GM10266 (cell line): Measurements from ENCODE around the gene APBB2.

Experiments used
- DNase-seq: peaks from one replicate; pipeline ENCODE4 v3.0.0; 2012; ENCODE audit errors: extremely low spot score
- CTCF ChIP-seq: IDR thresholded peaks from 2 replicates; pipeline ENCODE4 v1.5.1; 2012; ENCODE audit warnings: mild to moderate bottlenecking, low read depth; ENCODE audit not compliant: control insufficient read depth, insufficient read depth; ENCODE audit errors: missing control alignments

APBB2 gene

GRCh38 chr4:40972722-40973121 lies 241.6 kb downstream of the APBB2 start:
- DNase-seq = no peak
- TF ChIP-seq CTCF = no peak

- no peak for DNase-seq
- TF ChIP-seq CTCF = no peak
These were observed 243.0 kb downstream of the APBB2 start for GRCh38 chr4:40971338-40971737.

GRCh38 chr4:40969501-40969900 lies 244.8 kb downstream of the APBB2 start:
- DNase-seq = no peak
- no peak for TF ChIP-seq CTCF

GRCh38 chr4:40967550-40967949 lies 246.8 kb downstream of the APBB2 start:
- no peak for TF ChIP-seq CTCF
- DNase-seq = no peak

- no peak for TF ChIP-seq CTCF
- DNase-seq = no peak
These were observed 248.3 kb downstream of the APBB2 start for GRCh38 chr4:40966091-40966490.

GRCh38 chr4:40963897-40964478 lies 250.4 kb downstream of the APBB2 start:
- DNase-seq = no peak
- TF ChIP-seq CTCF = no peak

- no peak for TF ChIP-seq CTCF
- DNase-seq = no peak
These were observed 251.7 kb downstream of the APBB2 start for GRCh38 chr4:40962551-40963180.
